Measurements from ENCODE around the gene PFN1. TPM values are rescaled to one million over a fixed set of nuclear protein-coding genes. Genes with fewer than 3 reads are reported as not detected.

PFN1 gene
- total RNA-seq, 1 experiment from 2014 or later = 1,459 TPM

GRCh38 chr17:4950746-4951204 is 2.4 kb upstream of the PFN1 start, which contains the start of gene ENO3:
Gene ENO3, plus strand, starts transcription at chr17:4951119. Its CDS starts 711 bp downstream, at chr17:4951830.
- H3K36me3 ChIP-seq (ENCODE audit: low read depth) = peaks cover 13% of the 10 kb centered on the region
- peaks cover 60% of the 10 kb centered on the region for H3F3A ChIP-seq (ENCODE audit: insufficient read depth, low read depth)
- CTCF ChIA-PET = interaction anchor here (0.5 kb wide), 1 partner anchor 111 kb away, joined by 3 read pairs; no protein-coding TSS in a partner anchor

GRCh38 chr17:4950075-4950745 is 1.9 kb upstream of the PFN1 start:
- Histone ChIP-seq H3K9me2 (ENCODE audit: insufficient read depth) (no peaks in the 10 kb centered on the region), H3K9me3 (ENCODE audit: insufficient read depth, low read depth) (no peaks in the 10 kb centered on the region), H3K79me2 (ENCODE audit: low read depth) (peaks cover 39% of the 10 kb centered on the region), H3K27ac (peak overlapping the region; percentile 99), H3K4me1 (replicated peaks; ENCODE audit: insufficient read depth) (peaks cover 33% of the 10 kb centered on the region), H3K4me3 (peak overlapping the region; percentile 78), H4K20me1 (ENCODE audit: insufficient read depth) (peaks cover 24% of the 10 kb centered on the region), H3F3A (ENCODE audit: insufficient read depth, low read depth) (peaks cover 65% of the 10 kb centered on the region), H3K27me3 (ENCODE audit: insufficient read depth, low read depth) (no peaks in the 10 kb centered on the region), H3K36me3 (ENCODE audit: low read depth) (peaks cover 17% of the 10 kb centered on the region), H2AFZ (peak overlapping the region; percentile 98), H3K4me2 (peak overlapping the region; percentile 84)
- peak in 1 of 2 experiments; percentile 53 for DNase-seq
- TSS peak; percentile 69 for BruUV-seq (replicated peaks)
- intact Hi-C loops (cut with micrococcal nuclease; ENCODE audit: unreplicated experiment) = no loop called here
- ChIA-PET CTCF (interaction anchor here (0.6 to 0.9 kb wide), 2 partner anchors 15 to 469 kb away, joined by 3 read pairs; partner anchors contain the start of genes NUP88 and RPAIN), POLR2A (ENCODE audit: unreplicated experiment) (interaction anchor here (0.7 kb wide), 1 partner anchor 160 kb away, joined by 9 read pairs; no protein-coding TSS in a partner anchor)
- no peak for TF ChIP-seq EZH2 (IDR thresholded peaks at IDR 0.05; ENCODE audit: low read depth)
- no peak for TF ChIP-seq CTCF (conservative IDR thresholded peaks at IDR 0.05)

More at GRCh38 chr17:4950746-4951204, 2.4 kb upstream of the PFN1 start, which contains the start of gene ENO3:
- H3K9me3 ChIP-seq (ENCODE audit: insufficient read depth, low read depth) = no peaks in the 10 kb centered on the region
- H3K4me3 ChIP-seq = peak within 1 kb of the TSS; percentile 78
- POLR2A ChIA-PET (ENCODE audit: unreplicated experiment) = interaction anchor here (0.7 kb wide), 1 partner anchor 24 kb away, joined by 4 read pairs; no protein-coding TSS in a partner anchor
- peak within 1 kb of the TSS; percentile 98 for H2AFZ ChIP-seq
- DNase-seq = no peak
- H3K27ac ChIP-seq = peak within 1 kb of the TSS; percentile 99
- intact Hi-C loops (cut with micrococcal nuclease; ENCODE audit: unreplicated experiment) = no loop called here
- H3K27me3 ChIP-seq (ENCODE audit: insufficient read depth, low read depth) = no peaks in the 10 kb centered on the region
- no peak for TF ChIP-seq CTCF (conservative IDR thresholded peaks at IDR 0.05)
- no peak for TF ChIP-seq EZH2 (IDR thresholded peaks at IDR 0.05; ENCODE audit: low read depth)
- peak within 1 kb of the TSS; percentile 84 for H3K4me2 ChIP-seq
- H4K20me1 ChIP-seq (ENCODE audit: insufficient read depth) = peaks cover 18% of the 10 kb centered on the region
- peaks cover 28% of the 10 kb centered on the region for H3K4me1 ChIP-seq (replicated peaks; ENCODE audit: insufficient read depth)
- no peaks in the 10 kb centered on the region for H3K9me2 ChIP-seq (ENCODE audit: insufficient read depth)
- peaks cover 34% of the 10 kb centered on the region for H3K79me2 ChIP-seq (ENCODE audit: low read depth)
- no TSS peak for BruUV-seq (replicated peaks)

- ChIA-PET CTCF (interaction anchor here (0.6 to 0.9 kb wide), 3 partner anchors 15 to 470 kb away, joined by 3 read pairs; partner anchors contain the start of genes NUP88 and RPAIN), POLR2A (ENCODE audit: unreplicated experiment) (interaction anchor here (0.6 to 3.0 kb wide), 4 partner anchors 18 to 270 kb away, joined by 3 to 42 read pairs (median 6); partner anchors contain the start of gene SPAG7)
- Histone ChIP-seq H3K9me2 (ENCODE audit: insufficient read depth) (no peaks in the 10 kb centered on the region), H3F3A (ENCODE audit: insufficient read depth, low read depth) (peaks cover 72% of the 10 kb centered on the region), H3K79me2 (ENCODE audit: low read depth) (peaks cover 46% of the 10 kb centered on the region), H3K4me1 (replicated peaks; ENCODE audit: insufficient read depth) (peaks cover 39% of the 10 kb centered on the region), H3K9me3 (ENCODE audit: insufficient read depth, low read depth) (no peaks in the 10 kb centered on the region), H4K20me1 (ENCODE audit: insufficient read depth) (peaks cover 30% of the 10 kb centered on the region), H3K27ac (peak overlapping the region; percentile 99), H3K36me3 (ENCODE audit: low read depth) (peaks cover 21% of the 10 kb centered on the region), H3K4me3 (peak overlapping the region; percentile 99), H3K4me2 (peak overlapping the region; percentile 84), H3K27me3 (ENCODE audit: insufficient read depth, low read depth) (no peaks in the 10 kb centered on the region), H2AFZ (peak overlapping the region; percentile 74)
- intact Hi-C loops (cut with micrococcal nuclease; ENCODE audit: unreplicated experiment) = loop anchor here (1.0 to 10.0 kb wide), 5 partner anchors 9 to 239 kb away; partner anchors contain the start of genes ARRB2, MINK1, RNF167 and SLC25A11
- no peak for TF ChIP-seq CTCF (conservative IDR thresholded peaks at IDR 0.05)
- BruUV-seq (replicated peaks) = no TSS peak
- DNase-seq = peak; percentile 73 to 94
Measured at GRCh38 chr17:4949321-4950074, 1.2 kb upstream of the PFN1 start.

All from PC-9 (cell line).